NCI-H1694 treated with DMSO at 0.1 percent for 48 hours (cell line): ENCODE data around the gene DPEP3.

Experiments
- DNase-seq: peaks from one replicate; lab custom pipeline; 2025; lab: John Stamatoyannopoulos, UW

DPEP3 gene

GRCh38 chr16:67966549-67967182 lies 13.6 kb downstream of the DPEP3 start:
- DNase-seq: no peak

DNA sequence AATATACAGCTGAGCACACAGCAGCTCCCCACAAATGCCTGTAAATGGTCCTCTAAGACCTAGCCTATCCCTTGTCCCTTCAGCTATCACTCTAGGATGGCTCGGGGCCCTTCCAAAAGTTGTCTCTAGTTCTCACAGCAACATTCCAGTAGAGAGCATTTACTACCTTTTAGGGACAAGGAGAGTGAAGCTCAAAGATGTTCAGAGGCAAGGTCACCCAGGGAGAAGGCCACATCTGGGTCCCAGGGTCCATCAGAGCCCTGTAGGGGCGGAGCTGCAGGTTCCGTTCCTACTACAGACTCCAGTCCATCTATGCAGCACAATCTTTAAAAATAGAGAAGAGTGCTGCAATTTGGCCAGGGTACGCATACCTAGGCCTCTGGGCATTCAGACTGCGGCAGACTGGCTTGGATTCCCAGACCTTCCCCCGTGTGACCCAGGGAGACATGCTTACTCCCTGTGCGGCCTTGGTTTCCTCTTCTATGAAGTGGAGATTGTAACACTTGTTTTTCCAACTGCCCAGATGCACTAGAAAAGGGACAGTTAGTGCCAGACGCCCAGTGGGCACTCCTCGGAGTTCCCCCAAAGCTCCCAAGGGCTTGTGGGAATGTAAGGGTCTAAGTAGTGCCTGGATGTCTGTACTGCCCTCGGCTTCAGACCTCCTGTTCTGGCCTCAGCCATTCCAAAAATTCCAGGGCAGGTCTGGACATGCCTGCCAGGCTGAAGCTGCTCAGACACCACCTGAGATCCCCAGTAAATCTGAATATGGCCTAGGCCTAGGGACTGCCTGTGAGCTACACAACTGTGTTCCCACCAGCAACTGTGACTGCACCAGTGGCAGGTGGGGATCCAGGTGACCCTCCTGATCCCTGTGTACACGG lies 14.4 kb downstream of the DPEP3 start:
- DNase-seq: no peak

DNA sequence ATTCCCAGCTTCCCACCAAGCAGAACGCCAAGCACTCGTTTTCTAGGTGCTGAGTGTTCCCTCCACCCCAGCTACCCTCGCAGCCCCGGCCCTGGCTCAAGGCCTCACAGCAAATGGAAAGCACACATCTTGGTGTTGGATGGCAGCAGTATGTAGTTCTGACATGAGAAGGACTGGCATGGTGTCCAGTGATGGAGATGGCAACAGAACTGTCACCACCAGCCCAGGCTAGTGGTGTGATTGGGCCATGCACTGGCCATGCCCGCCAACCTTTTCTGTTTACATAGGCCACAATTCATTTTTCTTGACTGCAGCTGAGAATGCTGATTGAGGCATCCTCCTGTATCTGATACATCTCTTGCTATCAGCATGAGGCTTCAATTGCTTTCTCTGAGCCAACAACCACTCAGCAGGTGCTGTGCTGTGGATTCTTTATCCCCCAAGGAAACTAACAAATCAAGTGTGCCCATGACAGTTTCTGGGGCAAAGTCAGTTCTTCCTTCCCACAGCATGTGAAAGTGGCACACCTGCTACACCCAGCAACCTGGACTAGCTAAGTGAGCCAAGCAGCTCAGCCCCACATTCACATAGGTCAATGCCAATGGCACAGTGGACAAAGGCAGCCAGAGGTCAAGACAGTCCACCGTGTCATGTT lies 15.7 kb downstream of the DPEP3 start:
- DNase-seq: no peak

DNA sequence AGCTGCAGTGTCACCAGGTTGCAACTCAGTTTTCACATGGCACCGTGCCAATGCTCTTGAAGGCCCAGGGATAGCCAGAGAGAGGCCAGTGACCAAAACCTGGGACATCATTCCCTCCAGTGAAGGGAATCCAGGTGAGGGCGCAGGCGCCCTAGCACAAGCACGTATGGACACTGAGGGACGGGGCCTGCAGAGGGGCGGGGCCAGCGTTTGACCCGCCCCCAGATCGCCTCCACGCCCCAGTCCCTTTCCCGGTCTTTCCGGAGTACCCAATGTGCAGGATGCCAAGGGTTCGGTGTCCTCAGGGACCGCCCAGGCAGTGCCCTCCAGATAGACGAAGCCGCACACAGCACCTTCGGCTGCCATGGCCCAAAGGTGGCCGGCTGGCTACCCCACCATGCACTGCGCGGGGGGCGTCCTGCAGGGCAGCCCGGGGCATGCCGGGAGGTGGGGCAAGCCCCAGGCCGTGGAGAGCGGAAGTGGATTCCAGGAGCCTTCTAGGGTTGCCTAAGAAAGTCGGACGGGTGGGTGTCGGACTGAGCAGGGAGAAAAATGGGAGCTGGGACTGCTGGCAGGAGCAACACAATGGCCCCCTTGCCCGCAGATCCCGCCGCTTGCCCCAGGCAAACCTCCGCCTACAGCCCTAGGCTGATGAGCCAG lies 16.5 kb downstream of the DPEP3 start:
- no peak for DNase-seq

GRCh38 chr16:67963292-67963661 lies 17.0 kb downstream of the DPEP3 start:
- no peak for DNase-seq

GRCh38 chr16:67962135-67962534 lies 18.2 kb downstream of the DPEP3 start:
- DNase-seq: no peak

DNA sequence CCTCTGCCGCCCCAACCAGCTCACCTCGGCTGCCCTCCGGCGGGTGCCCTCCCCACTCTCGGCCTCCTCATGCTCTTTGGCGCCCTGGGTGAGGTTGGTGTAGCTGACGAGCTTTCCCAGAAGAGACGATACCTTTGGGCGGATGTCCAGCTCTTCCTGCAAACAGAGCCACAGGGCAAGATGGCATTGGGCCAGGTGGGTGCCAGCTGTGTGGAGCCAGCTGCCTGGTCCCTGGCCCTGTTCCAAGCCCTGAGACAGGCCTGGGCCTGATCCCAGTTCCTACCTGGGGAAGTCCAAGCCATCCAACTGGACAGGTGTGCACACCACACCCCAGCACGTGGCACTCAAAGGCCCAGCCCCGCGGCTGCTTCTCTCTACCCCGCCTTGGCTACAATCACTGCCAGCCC lies 18.7 kb downstream of the DPEP3 start:
- DNase-seq: no peak

DNA sequence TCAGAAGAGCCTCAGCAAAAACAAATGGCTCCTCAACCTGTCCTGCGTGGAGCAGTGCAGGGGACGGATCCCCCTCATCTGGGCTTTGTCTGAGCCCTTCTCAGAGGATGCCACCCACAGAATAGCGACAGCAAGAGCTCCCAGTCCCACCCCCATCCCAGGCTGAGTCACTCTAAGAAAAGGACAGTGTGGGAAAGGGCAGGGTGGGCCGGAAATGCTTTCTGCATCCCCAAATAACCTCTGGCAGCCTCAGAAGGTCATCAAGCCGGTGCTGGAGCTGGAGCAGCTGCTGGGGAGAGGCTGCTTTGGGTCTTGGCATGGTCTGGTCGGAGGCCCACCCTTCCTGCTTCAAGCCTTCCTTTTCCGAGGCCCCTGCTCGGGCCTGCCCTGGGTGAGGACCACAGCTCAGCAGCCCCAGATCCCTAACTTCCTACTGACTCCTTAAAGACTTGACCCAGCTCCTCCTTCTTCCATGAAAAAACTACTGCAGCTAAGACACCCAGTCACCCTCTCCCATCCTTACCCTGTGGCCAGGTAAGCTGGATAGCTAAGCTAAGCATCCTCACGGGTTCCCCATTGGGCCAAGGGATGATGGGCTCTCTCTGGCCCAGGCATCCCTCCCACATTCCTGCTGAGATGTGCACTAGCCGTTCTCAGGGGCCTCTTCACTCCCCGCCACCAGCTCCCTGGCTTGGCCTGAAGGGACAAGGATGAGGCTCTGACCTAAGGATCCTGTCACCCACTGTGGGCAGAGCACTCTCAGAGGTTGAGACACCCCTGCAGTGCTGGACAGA lies 20.6 kb downstream of the DPEP3 start:
- DNase-seq: no peak

- DNase-seq: no peak
These were observed 22.7 kb downstream of the DPEP3 start for GRCh38 chr16:67957622-67958021.

- no peak for DNase-seq
These were observed 25.7 kb downstream of the DPEP3 start for GRCh38 chr16:67954421-67955196.

DNA sequence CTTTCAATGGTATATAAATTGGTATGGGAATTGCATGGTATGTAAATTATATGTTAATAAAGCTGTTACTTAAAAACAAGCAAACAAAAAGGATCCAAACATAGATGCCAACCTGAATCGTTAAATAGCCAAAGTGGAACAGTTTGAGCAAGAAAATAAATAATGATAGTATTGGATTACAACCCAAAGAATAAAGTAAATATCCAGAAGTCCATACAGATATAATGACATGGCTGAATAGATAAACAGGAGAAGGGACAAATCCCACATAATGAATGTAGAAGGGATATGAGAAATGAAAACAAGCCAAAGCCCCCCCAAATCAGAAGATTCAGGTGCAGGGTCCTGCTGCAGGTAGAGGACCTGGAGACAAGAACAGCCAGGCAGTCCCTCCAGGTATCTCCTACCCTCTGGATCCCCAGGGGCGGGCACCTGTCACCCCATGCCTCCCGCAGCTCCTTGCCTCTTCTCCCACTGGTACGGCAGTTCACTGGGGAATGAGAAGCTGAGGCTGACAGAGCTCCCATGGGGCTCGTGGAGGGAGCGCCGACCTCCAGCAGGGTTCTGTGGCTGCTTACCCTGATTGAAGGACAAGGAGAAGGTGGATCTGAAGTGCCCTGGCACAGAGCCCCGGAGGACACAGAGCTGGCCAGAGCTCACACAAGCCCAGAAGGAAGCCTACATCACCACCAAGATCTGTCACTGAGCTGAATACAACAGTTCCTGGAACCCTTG lies 26.5 kb downstream of the DPEP3 start:
- DNase-seq: no peak

DNA sequence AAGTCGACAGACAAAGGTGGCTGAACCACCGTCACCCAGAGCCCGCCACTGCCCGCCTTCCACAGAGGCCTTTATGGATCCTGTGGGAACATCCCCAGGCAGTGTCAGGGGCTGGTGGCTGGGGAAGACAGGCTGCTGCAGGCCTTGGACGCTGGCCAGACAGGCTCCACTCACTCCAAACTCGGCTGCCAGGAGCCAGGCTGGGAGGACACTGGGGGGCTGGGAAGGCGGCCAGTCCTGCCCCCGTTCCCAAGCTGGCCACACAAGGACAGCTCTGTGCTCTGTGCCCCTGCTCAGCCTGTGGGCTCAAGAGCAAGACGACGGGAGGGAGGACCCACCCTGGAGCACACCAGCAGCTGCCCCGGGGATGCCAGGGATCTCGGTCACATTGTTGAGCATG lies 28.8 kb downstream of the DPEP3 start:
- DNase-seq: no peak

GRCh38 chr16:67950335-67950843 lies 29.9 kb downstream of the DPEP3 start:
- DNase-seq: no peak

DNA sequence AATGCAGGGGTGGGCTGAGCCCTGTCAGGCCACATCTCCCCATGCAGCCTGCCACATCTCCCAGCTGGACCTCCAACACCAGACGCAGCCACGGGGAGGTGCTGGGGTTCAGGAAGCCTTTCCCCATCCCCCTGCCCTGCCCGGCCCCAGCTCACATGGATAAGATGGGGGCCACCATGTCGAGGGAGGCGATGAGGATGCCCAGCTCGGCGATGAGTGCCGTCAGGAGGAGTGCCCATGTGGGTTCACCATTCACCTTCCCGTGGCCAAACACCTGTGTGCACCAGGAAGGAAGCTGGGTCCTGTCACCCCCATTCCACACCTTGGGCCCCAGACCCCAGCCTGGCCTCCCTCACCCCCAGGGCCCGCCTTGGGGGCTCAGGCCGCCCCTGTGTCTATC lies 30.7 kb downstream of the DPEP3 start:
- DNase-seq: no peak

- DNase-seq: no peak
These were observed 32.3 kb downstream of the DPEP3 start for GRCh38 chr16:67948015-67948414.

- DNase-seq: no peak
These were observed 33.2 kb downstream of the DPEP3 start for GRCh38 chr16:67946966-67947558.

GRCh38 chr16:67946128-67946569 lies 34.1 kb downstream of the DPEP3 start:
- no peak for DNase-seq

GRCh38 chr16:67945392-67945933 lies 34.8 kb downstream of the DPEP3 start:
- no peak for DNase-seq

DNA sequence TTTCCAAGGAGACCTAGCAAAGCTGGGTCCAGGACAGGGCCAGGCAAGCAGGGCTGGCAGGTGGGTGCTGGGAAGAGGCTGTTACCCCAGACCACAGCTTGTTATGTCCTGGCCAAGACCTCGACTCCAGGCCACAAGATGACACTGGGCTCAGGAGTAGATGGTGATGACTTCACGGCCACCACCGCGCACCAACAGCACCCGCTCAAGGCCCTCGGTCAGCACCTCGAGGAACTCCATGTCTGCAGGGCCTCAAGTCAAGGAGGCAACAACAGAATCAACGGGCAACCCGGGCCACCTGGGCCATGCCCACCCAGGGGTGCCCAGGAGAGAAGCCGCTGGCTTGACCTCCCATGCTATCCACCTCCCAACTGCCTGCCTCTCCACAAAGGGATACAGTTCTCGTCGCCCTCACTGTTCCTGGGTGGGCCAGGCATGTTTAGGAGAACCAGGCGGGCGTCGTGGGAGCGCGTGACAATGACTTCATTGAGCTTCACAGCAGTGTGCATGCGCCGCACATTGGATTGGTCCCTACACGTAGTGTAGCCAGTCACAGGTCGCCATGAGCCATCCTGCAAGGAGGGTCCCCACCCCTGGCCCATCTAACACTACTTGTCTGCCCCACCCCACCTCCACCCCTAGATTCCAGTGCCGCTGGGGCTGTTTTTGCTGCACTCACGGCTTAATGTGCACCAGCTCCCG lies 35.5 kb downstream of the DPEP3 start:
- no peak for DNase-seq
